Measurements from ENCODE around the gene LCA5L.

Gene LCA5L

DNA sequence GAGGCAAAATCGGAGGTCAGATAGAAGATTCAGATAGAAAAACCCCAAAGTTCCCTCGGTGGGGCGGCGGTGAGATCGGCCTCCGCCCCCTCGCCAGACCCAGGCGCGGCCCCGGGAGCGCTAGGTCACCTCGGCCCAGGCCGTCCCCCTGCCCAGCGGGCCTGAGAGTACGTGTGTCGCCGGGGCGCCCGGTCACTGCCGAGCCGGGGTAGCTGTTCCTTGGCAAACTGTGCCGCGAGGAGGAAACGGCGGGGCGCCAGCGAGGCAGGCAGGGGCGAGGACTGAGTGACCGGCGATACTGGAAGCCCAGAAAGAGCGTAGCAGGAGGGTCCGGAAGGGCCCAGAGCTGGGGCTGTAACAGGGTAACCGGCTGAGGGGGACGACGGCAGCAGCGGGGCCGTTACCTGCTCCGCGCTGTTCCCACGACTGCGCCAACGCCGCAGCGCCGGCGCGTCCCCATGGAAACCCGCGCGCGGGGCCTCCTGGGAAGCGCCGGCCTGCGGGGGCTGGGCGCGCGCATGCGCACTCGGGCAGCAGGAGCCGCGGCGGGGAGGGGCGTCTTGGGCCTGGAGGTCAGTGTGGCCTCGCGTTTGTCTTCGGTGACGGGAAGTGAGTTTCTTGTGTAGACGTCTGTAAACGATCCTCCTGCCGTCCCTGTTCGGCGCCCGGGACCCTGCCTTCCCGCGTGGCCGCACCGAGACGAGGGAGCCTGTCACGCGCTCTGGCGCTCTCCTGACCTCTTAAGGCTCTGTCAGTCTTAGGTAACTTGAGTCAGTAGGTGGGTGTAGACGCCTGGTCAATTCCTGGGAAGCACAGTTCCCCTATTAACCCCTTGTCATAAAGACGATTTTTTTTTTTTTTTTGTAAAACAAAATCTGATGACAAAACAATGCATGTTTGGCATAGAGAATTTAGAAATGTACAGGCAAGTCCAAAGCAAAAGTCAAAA, at the start of gene LCA5L:
Gene LCA5L (minus strand): TSS at position 458 of the 949 bp plus-strand sequence. CDS start 17,285 bp downstream, outside the sequence.
- in situ Hi-C loops (cut with HindIII; ENCODE audit: low sequenced_read_pairs), result no loop called here
- peak; percentile 53 for DNase-seq (ENCODE audit: low read depth)
- TF ChIP-seq, protein P1, sequence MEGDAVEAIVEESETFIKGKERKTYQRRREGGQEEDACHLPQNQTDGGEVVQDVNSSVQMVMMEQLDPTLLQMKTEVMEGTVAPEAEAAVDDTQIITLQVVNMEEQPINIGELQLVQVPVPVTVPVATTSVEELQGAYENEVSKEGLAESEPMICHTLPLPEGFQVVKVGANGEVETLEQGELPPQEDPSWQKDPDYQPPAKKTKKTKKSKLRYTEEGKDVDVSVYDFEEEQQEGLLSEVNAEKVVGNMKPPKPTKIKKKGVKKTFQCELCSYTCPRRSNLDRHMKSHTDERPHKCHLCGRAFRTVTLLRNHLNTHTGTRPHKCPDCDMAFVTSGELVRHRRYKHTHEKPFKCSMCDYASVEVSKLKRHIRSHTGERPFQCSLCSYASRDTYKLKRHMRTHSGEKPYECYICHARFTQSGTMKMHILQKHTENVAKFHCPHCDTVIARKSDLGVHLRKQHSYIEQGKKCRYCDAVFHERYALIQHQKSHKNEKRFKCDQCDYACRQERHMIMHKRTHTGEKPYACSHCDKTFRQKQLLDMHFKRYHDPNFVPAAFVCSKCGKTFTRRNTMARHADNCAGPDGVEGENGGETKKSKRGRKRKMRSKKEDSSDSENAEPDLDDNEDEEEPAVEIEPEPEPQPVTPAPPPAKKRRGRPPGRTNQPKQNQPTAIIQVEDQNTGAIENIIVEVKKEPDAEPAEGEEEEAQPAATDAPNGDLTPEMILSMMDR (IDR thresholded peaks at IDR 0.05; ENCODE audit: low read depth, low read length, missing control alignments), result no peak
- H3K4me3 ChIP-seq (ENCODE audit: low read depth, low read length), result peak within 1 kb of the TSS; percentile 92

DNA sequence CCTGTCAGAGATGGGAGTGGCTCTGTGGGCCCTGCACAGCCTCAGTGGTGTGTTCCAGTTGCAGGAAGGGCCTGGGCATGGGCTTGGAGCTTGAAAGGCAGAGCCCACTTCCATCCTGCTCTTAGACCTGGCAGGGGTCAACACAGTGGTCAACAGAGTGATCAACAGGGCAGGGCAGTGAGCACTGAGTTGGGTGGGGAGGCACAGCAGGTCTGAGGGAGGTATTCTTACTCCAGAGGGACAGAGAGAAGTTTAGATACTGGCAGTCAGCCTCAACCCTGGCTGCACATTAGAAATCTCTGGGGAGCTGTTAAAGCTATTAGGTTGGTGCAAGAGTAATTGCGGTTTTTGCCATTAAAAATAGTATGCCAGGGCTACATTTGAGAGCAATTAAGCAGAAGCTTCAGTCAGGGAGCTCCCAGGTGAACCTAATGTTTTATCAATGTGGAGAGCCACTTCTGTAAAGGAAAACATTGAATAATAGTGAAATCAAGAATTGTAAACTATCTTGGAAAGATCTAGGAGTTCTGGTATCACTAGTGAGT, 43.9 kb upstream of the LCA5L start:
- in situ Hi-C loops (cut with HindIII; ENCODE audit: low sequenced_read_pairs), result no loop called here
- no peak for DNase-seq (ENCODE audit: low read depth)
- H3K4me3 ChIP-seq (ENCODE audit: low read depth, low read length), result no peak overlapping the region
- TF ChIP-seq, protein P1 (IDR thresholded peaks at IDR 0.05; ENCODE audit: low read depth, low read length, missing control alignments), result no peak

DNA sequence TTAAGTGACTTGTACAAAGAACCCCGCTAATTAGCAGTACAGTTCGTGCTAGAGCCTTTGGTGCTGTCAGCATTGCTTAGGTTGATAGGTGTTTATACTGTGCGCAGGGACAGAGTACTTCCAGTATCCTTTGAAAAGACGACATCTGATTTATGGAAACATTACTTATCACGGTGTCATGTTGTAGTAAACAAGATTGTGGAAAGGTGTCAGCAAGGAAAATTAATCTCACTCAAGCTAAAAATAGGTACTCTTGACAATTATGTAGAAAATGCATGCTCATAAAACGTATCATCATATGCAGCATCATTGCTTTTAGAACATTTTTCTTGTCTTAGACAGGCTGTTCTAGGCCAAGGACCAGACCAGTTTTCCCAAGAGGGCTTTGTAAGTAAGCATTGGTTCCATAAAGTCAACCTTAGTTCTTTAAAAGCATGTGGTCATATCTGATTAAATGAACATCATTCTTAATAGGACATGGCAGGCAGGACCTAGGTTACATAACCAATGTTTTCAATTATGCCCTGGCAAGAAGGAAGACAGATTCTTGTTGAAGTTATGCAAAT, 39.2 kb upstream of the LCA5L start:
- no peak for DNase-seq (ENCODE audit: low read depth)

DNA sequence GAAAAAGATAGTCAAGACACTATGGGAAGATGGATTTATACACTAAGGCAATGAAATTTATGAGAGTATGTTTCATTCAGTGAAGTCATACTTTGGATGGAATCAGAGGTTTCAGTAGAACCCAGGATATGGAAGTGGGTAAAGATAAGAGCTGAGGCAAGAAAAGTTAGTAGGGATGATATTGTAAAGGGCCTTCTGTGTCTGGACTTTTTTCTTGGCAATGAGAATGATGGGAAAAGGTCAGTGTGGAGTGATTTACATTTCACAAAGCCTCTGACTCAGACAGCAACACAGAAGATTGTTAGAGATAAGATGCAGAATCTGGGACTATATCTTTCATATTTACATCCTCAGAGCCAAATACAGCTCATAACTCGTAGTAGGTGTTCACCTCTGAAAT, 38.3 kb upstream of the LCA5L start:
- TF ChIP-seq, protein P1 (IDR thresholded peaks at IDR 0.05; ENCODE audit: low read depth, low read length, missing control alignments), result no peak
- in situ Hi-C loops (cut with HindIII; ENCODE audit: low sequenced_read_pairs), result no loop called here
- no peak overlapping the region for H3K4me3 ChIP-seq (ENCODE audit: low read depth, low read length)
- no peak for DNase-seq (ENCODE audit: low read depth)

More for the DNA sequence above, 39.2 kb upstream of the LCA5L start:
- H3K4me3 ChIP-seq (ENCODE audit: low read depth, low read length), result no peak overlapping the region
- TF ChIP-seq, protein P1 (IDR thresholded peaks at IDR 0.05; ENCODE audit: low read depth, low read length, missing control alignments), result no peak
- in situ Hi-C loops (cut with HindIII; ENCODE audit: low sequenced_read_pairs), result no loop called here

DNA sequence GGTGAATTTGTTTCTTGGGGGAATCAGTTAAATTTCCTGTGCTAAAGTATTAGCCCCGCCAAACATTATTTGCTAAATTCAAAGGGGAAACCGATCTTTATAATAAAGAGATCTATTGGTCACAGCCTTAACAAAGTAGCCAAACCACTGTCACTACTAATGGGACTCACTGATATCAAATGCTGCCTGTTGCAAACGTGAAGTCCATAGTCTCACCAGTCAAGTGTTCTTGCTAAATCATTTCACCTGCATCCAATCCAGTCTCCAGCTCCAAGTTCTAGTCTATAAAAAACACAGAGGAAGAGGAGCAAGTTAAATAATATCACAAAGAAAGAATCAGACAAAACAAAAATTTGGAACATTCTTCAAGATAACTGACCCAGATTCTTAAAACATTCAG, 36.3 kb upstream of the LCA5L start:
- H3K4me3 ChIP-seq (ENCODE audit: low read depth, low read length), result no peak overlapping the region
- TF ChIP-seq, protein P1 (IDR thresholded peaks at IDR 0.05; ENCODE audit: low read depth, low read length, missing control alignments), result no peak
- in situ Hi-C loops (cut with HindIII; ENCODE audit: low sequenced_read_pairs), result no loop called here
- DNase-seq (ENCODE audit: low read depth), result no peak

DNA sequence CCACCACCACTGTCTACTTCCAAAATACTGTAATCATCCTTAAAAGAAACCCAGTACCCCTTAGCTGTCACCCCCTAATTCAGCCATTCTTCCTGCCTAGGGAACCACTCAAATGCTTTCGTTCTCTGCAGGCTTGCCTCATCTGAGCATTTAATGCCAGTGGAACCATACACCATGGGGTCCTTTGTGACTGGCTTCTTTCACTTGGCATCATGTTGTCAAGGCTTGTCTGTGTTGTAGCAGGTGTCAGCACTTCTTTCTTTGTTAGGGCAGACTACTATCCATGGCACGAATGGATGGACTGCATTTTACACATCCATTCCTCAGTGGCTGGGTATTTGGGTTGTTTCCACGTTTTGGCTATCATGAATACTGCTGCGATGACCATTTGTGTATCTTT, 34.7 kb upstream of the LCA5L start:
- DNase-seq (ENCODE audit: low read depth), result no peak
- TF ChIP-seq, protein P1 (IDR thresholded peaks at IDR 0.05; ENCODE audit: low read depth, low read length, missing control alignments), result no peak
- in situ Hi-C loops (cut with HindIII; ENCODE audit: low sequenced_read_pairs), result no loop called here
- no peak overlapping the region for H3K4me3 ChIP-seq (ENCODE audit: low read depth, low read length)

All from astrocyte of the cerebellum (primary cell).